ENCODE data around the gene RCVRN. TPM values are rescaled to one million over a fixed set of nuclear protein-coding genes. Genes with fewer than 3 reads are reported as not detected.

Gene RCVRN
- total RNA-seq, 1 experiment from 2014 or later, result not detected

DNA sequence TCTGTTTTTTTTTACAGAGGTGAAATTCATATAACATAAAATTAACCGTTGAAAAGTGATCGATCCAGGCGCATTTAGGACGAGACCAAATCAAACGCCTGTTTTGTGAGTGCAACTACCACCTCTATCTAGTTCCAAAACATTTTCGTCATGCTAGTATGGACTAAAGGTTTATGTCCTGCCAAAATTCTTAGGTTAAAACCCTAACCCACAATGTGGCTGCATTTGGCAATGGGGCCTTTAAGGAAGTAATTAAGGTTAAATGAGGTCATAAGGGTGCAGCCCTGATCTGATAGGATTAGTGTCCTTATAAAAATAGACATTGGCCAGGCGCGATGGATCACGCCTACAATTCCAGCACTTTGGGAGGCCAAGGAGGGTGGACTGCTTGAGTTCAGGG, 32.8 kb upstream of the RCVRN start:
- ChIA-PET CTCF (no interaction called here), POLR2A (no interaction called here)
- Histone ChIP-seq H3K27me3 (ENCODE audit: control insufficient read depth, insufficient read depth, low read length) (peaks cover 2% of the 10 kb centered on the region; the same call in 1 of the 2 replicates), H3K9me3 (ENCODE audit: control insufficient read depth, insufficient read depth, low read depth, low read length) (no peaks in the 10 kb centered on the region), H3K27ac (ENCODE audit: low read length) (no peak overlapping the region), H3K36me3 (ENCODE audit: control insufficient read depth, insufficient read depth, low read length) (no peaks in the 10 kb centered on the region), H3K4me1 (ENCODE audit: control insufficient read depth, insufficient read depth, low read length) (no peaks in the 10 kb centered on the region), H3K4me3 (ENCODE audit: low read depth in 2 of 2, low read length in 2 of 2) (no peak overlapping the region)
- ATAC-seq, result no peak
- intact Hi-C loops (cut with micrococcal nuclease; ENCODE audit: unreplicated experiment) (no loop called here), in situ Hi-C loops (cut with HindIII; ENCODE audit: low pct_unique_long_range_greater_than_20kb, low sequenced_read_pairs) (no loop called here)
- no peak for DNase-seq (ENCODE audit: low read depth, low spot score)
- TF ChIP-seq SIN3A (IDR thresholded peaks at IDR 0.05; ENCODE audit: borderline replicate concordance, insufficient read depth, low read depth, low read length), result no peak
- no peak for TF ChIP-seq POLR2AphosphoS5 (IDR thresholded peaks at IDR 0.05; ENCODE audit: low read depth, low read length)
- TF ChIP-seq TCF7L2 (IDR thresholded peaks at IDR 0.05; ENCODE audit: low read depth, low read length), result no peak
- TF ChIP-seq CTCF (IDR thresholded peaks at IDR 0.05), result no peak
- no peak for TF ChIP-seq REST (IDR thresholded peaks at IDR 0.05; ENCODE audit: insufficient read depth in 1 of 2, low read depth in 2 of 2, low read length in 1 of 2)
- BruUV-seq (replicated peaks), result no TSS peak

DNA sequence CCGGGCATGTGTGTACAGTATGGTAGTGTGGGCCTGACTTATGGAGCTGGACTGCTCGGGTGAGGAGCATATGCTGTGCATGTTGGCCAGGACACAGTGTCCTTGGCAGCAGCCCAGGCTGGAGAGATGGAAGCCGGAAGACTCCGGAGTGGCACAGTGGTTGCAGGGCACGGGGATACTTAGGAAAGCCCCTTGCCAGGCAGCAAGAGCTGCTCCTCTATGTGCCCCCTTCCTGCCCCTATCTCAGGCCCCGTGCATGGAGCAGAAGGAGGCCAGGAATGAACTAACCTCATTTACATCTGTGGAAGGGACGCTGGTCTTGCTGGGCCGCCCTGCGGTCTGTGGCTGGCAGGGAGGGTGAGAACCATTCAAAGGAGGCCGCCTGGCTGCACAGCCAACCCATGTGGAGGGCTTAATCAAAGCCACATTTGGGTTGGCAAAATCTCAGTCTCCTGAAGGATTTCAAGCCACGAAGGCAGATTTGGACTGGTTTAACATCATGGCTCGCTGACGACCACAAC, 32.2 kb upstream of the RCVRN start:
- H3K27me3 ChIP-seq (ENCODE audit: control insufficient read depth, insufficient read depth, low read length), result peaks cover 2% of the 10 kb centered on the region; the same call in 1 of the 2 replicates
- TF ChIP-seq SIN3A (IDR thresholded peaks at IDR 0.05; ENCODE audit: borderline replicate concordance, insufficient read depth, low read depth, low read length), result no peak
- TF ChIP-seq POLR2AphosphoS5 (IDR thresholded peaks at IDR 0.05; ENCODE audit: low read depth, low read length), result no peak
- TF ChIP-seq REST (IDR thresholded peaks at IDR 0.05; ENCODE audit: insufficient read depth in 1 of 2, low read depth in 2 of 2, low read length in 1 of 2), result no peak
- no peak overlapping the region for H3K4me3 ChIP-seq (ENCODE audit: low read depth in 2 of 2, low read length in 2 of 2)
- H3K4me1 ChIP-seq (ENCODE audit: control insufficient read depth, insufficient read depth, low read length), result no peaks in the 10 kb centered on the region
- intact Hi-C loops (cut with micrococcal nuclease; ENCODE audit: unreplicated experiment) (no loop called here), in situ Hi-C loops (cut with HindIII; ENCODE audit: low pct_unique_long_range_greater_than_20kb, low sequenced_read_pairs) (no loop called here)
- H3K36me3 ChIP-seq (ENCODE audit: control insufficient read depth, insufficient read depth, low read length), result no peaks in the 10 kb centered on the region
- POLR2A ChIA-PET, result no interaction called here
- no peaks in the 10 kb centered on the region for H3K9me3 ChIP-seq (ENCODE audit: control insufficient read depth, insufficient read depth, low read depth, low read length)
- no TSS peak for BruUV-seq (replicated peaks)
- H3K27ac ChIP-seq (ENCODE audit: low read length), result no peak overlapping the region
- CTCF ChIA-PET, result no interaction called here
- DNase-seq (ENCODE audit: low read depth, low spot score) (no peak), ATAC-seq (no peak)

Data from Panc1 (cell line).